ENCODE measurements around the gene IL4I1. TPM values are rescaled to one million over a fixed set of nuclear protein-coding genes. Genes with fewer than 3 reads are reported as not detected.

Gene IL4I1
- total and polyA plus RNA-seq, 4 donors = 0.08 to 0.75 (median 0.23) TPM

- TF ChIP-seq FOXA2 (IDR thresholded peaks at IDR 0.05) (no peak), GABPA (IDR thresholded peaks at IDR 0.05 in 1 of 2, conservative IDR thresholded peaks at IDR 0.05 in 1 of 2) (no peak)
Observed at GRCh38 chr19:49920624-49921363, 24.1 kb upstream of the IL4I1 start (continued).

- peaks cover 10 to 51% (median 27%) of the 10 kb centered on the region in 4 donors for H3K4me1 ChIP-seq (ENCODE audit: control insufficient read depth in 4 of 4, insufficient read depth in 4 of 4, low read length in 3 of 4)
- WGBS = 94% methylated on average over 8 of the region's 8 CpGs
- H3K27me3 ChIP-seq (ENCODE audit: control insufficient read depth in 4 of 4, insufficient read depth in 4 of 4, low read length in 3 of 4) = no peaks in the 10 kb centered on the region
- H3K4me3 ChIP-seq (ENCODE audit: low read depth in 1 of 3, low read length in 3 of 3) = no peak overlapping the region
- no peak overlapping the region for H3K9ac ChIP-seq (ENCODE audit: low read depth in 1 of 2, low read length in 2 of 2)
- H3K27ac ChIP-seq (ENCODE audit: low read depth in 1 of 2, low read length in 2 of 2) = peak overlapping the region; percentile 91
- peaks cover 0 to 5% (median 3%) of the 10 kb centered on the region in 4 donors for H3K36me3 ChIP-seq (ENCODE audit: control insufficient read depth in 4 of 4, insufficient read depth in 3 of 4, low read depth in 1 of 4, low read length in 3 of 4)
- DNase-seq (ENCODE audit: low spot score) = no peak
- H3K9me3 ChIP-seq (ENCODE audit: control insufficient read depth in 4 of 4, low read length in 3 of 4) = no peaks in the 10 kb centered on the region
- TF ChIP-seq HNF4G (IDR thresholded peaks at IDR 0.05) (no peak), RAD21 (IDR thresholded peaks at IDR 0.05) (no peak), YY1 (IDR thresholded peaks at IDR 0.05) (no peak), RXRA (IDR thresholded peaks at IDR 0.05) (no peak), TAF1 (conservative IDR thresholded peaks at IDR 0.05) (no peak)
- TF ChIP-seq, protein P1, sequence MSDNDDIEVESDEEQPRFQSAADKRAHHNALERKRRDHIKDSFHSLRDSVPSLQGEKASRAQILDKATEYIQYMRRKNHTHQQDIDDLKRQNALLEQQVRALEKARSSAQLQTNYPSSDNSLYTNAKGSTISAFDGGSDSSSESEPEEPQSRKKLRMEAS (IDR thresholded peaks at IDR 0.05) = no peak
Observed at GRCh38 chr19:49918089-49918488, 21.4 kb upstream of the IL4I1 start.

DNA sequence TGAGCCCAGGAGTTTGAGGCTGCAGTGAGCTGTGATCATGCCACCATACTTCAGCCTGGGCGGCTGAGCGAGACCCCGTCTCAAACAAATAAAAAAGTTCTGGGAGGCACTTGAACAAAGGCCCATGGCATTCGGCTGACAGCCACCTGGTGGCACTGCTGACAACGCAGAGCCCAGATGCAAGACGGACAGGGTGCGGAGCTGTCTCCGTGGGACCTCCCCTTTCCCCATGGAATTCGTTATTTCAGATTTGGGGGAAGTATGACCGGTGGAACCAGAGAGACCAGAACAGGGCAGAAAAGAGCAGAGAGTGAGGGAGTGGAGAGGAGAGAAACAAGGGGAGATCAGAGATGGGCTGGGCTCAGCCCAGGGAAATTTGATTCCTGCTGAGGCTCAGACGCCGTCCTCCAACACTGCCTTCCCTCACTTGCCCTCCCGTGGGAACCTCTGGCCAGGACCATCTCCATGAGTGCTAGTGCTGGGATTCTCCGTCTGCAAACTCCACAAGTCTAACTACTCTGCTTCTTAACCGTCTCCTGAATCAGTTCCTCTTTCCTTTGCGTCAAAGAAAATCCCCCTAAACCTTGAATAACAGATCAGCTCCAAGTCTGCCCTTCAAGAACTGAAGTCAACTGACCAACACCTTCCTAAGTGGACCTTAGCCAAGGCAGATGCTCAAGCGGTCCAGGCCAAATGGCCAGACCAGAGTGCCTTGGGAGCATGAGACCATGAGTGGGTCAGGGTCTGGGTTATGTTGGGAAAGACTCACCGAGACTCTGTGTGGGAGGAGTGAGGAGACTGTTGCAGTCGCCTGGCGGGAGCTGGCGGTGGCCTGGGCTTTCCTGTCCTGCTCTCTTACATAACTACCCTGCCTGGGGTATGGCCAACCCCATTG lies 20.4 kb upstream of the IL4I1 start:
- no peak for DNase-seq (ENCODE audit: low spot score)
- H3K4me3 ChIP-seq (ENCODE audit: low read depth in 1 of 3, low read length in 3 of 3) = peak overlapping the region; percentile 38 to 61 (median 49)

More for the DNA sequence above, 20.4 kb upstream of the IL4I1 start:
- H3K36me3 ChIP-seq (ENCODE audit: control insufficient read depth in 4 of 4, insufficient read depth in 3 of 4, low read depth in 1 of 4, low read length in 3 of 4) = peaks cover 0 to 5% (median 3%) of the 10 kb centered on the region in 4 donors
- no peaks in the 10 kb centered on the region for H3K9me3 ChIP-seq (ENCODE audit: control insufficient read depth in 4 of 4, low read length in 3 of 4)
- peak overlapping the region; percentile 30 to 67 for H3K9ac ChIP-seq (ENCODE audit: low read depth in 1 of 2, low read length in 2 of 2)
- no peaks in the 10 kb centered on the region for H3K27me3 ChIP-seq (ENCODE audit: control insufficient read depth in 4 of 4, insufficient read depth in 4 of 4, low read length in 3 of 4)
- WGBS = 37% methylated on average over 21 of the region's 21 CpGs
- TF ChIP-seq RAD21 (IDR thresholded peaks at IDR 0.05) = peak; percentile 84 to 86
- TF ChIP-seq YY1 (IDR thresholded peaks at IDR 0.05) = peak; percentile 30
- peak; percentile 37 for TF ChIP-seq REST (IDR thresholded peaks at IDR 0.05)
- TF ChIP-seq CTCF (IDR thresholded peaks at IDR 0.05; ENCODE audit: low read depth, low read length, missing input control) = peak; percentile 73
- peak; percentile 60 to 64 for TF ChIP-seq HNF4A (conservative IDR thresholded peaks at IDR 0.05)
- peak; percentile 44 to 63 for TF ChIP-seq RXRA (IDR thresholded peaks at IDR 0.05)
- TF ChIP-seq EGR1 (IDR thresholded peaks at IDR 0.05; ENCODE audit: low read depth in 2 of 2) = no peak
- no peak for TF ChIP-seq GABPA (IDR thresholded peaks at IDR 0.05 in 1 of 2, conservative IDR thresholded peaks at IDR 0.05 in 1 of 2)
- no peak for TF ChIP-seq FOXA2 (IDR thresholded peaks at IDR 0.05)
- TF ChIP-seq, protein P1 (IDR thresholded peaks at IDR 0.05) = peak; percentile 36
- TF ChIP-seq TAF1 (conservative IDR thresholded peaks at IDR 0.05) = no peak
- no peak for TF ChIP-seq NR2F2 (IDR thresholded peaks at IDR 0.05)
- peak overlapping the region; percentile 91 for H3K27ac ChIP-seq (ENCODE audit: low read depth in 1 of 2, low read length in 2 of 2)
- H3K4me1 ChIP-seq (ENCODE audit: control insufficient read depth in 4 of 4, insufficient read depth in 4 of 4, low read length in 3 of 4) = peaks cover 5 to 41% (median 19%) of the 10 kb centered on the region in 4 donors

Data from liver (tissue), 9 donors.